Stimulated activated CD8-positive, alpha-beta memory T cell treated with anti-CD3 and anti-CD28 coated beads, Interleukin-7, amount 100 ng/mL, for 24 hours (primary cell): Measurements from ENCODE around the gene EVC.

Source experiments
- DNase-seq: peaks from one replicate; pipeline ENCODE4 v3.0.0-alpha.2; 2020; ENCODE audit warnings: low read depth

EVC gene

GRCh38 chr4:5710961-5711478, at the start of gene EVC:
Gene EVC, plus strand, starts transcription at chr4:5711201. Its CDS starts 180 bp downstream, at chr4:5711381.
- DNase-seq: no peak

DNA sequence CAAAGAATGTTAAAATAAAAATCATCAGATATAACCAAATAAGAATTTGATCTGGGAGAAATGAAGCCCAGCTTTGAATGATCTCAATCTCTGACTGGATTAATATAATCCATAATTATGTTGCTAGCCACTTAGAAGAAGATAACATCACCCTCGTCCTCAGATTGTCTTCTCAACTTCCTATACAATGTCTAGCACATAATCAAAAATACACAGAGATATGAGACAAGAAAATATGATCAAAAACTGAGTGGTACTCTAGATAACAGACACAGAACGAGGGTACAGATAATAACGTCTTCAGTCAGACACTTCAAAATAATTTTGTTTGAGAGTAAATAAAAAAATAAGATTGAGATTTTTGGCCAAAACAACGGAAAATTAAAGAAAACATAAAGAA, 49.8 kb upstream of the EVC start:
- DNase-seq: no peak

DNA sequence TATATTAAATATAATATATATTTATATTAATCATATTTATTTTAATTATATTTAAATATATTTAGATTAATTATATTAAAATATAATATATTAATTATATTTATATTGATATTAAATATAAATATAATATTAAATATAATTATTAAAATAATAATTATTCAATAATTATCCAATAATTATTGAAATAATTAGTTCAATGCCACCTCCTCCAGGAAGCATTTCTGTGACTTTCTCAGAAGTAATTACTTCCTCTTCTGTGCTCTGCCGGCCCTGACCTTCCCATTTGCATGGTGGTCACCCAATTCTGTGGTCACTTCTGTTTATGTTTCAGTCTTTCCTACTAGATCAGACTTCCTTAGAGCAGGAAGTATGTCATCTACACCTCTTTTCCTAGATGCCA, 48.4 kb upstream of the EVC start:
- DNase-seq: no peak

- no peak for DNase-seq
Observed at GRCh38 chr4:5664778-5665177, 46.2 kb upstream of the EVC start.

DNA sequence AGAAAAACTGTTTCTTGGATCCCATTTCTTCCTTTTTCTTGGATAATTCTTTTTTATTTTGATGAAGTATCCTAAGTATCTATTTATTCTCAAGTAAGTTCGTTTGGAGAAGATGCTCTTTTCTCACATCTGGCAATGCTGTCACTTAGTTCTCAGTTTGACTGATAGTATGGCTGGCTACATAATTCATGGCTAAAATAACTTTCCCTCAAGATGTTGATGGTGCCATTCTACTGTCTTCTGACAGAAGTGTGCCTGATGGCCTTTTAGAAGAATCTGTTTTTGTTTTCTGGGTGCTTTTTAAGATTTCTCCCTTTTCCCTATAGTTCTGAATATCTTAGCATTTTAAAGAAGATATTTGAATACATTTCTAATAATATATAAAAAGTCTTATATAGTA, 44.3 kb upstream of the EVC start:
- no peak for DNase-seq

DNA sequence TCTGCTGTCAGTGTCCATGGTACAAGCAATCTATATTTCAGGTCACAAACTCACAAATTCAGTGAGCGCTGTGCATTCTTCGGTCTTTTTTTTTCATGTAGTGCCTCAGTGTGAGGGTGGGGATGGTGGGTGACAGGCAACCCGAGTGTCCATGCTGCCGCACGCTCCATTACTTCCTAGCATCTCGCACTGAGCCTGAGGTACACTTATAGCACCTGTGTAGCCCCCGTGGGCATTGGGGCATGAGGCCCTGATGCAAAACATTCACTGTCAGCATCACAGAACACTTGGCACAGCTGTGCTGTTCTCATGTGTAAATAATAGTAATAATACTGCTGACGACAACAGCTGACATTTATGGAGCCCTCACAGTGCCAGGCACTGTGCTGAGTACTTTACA, 34.2 kb upstream of the EVC start:
- DNase-seq: no peak

GRCh38 chr4:5678977-5679376, 32.0 kb upstream of the EVC start:
- no peak for DNase-seq

GRCh38 chr4:5683566-5683965, 27.4 kb upstream of the EVC start:
- no peak for DNase-seq

DNA sequence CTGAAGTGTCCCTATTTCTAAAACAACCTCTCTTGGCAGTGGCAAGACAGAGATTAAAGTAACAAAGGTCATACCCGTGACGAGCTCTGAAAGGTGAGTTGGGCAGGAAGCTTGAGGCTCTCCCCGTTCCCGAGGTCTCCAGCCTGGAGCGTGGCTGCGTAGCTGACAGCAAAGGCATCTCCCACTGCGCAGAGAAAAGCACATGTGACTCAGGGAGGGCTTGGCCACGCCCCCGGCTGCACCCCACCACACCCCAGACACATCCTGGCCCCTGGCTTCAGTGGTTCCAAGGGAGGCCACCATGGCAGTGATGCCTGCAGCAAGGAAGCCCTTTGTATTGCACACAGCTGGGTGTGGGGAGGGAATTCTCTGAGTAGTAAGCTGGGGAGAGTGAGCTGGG, 25.7 kb upstream of the EVC start:
- no peak for DNase-seq

DNA sequence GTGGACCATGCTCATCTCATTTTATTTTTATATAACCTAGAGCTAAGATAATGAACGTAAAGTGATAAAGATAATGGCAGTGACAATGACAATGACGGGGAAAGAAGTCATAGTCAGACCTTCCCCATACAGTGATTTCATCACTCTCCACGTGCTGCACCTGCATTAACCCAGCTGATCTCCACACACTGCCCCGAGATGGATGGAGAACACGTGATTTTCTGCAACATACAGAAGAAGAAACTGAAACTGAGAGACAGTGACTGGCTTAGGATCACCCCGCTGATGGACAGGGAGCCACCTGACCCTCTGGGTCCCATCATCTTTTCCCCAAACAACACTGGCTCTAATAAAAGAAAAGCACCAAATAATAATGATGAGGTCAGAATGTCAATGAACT, 24.7 kb upstream of the EVC start:
- DNase-seq: no peak

- no peak for DNase-seq
Observed at GRCh38 chr4:5689065-5689464, 21.9 kb upstream of the EVC start.

- no peak for DNase-seq
Observed at GRCh38 chr4:5691491-5692132, 19.4 kb upstream of the EVC start.

GRCh38 chr4:5693871-5694270, 17.1 kb upstream of the EVC start:
- no peak for DNase-seq

GRCh38 chr4:5696341-5696740, 14.7 kb upstream of the EVC start:
- DNase-seq: no peak

GRCh38 chr4:5700459-5700858, 10.5 kb upstream of the EVC start:
- DNase-seq: no peak

DNA sequence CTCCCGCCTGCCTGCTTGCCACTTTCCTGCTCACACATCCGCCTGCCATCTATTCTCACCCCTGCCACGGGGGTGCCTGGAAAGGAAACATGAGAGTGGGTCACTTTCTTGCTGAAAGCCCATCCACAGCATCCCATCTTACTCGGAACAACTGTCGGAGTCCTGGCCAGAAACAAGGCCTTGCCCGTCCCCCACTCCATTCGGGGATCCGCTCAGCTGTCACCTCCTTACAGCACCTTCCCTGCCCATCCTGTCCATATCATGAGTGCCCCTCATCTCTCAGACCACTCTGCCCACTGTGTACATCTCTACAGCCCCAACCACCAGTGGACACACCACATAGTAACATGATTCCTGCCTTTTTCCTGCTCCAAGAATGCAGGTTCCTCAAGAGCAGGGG, 9.0 kb upstream of the EVC start:
- DNase-seq: no peak

- DNase-seq: no peak
Observed at GRCh38 chr4:5703831-5704230, 7.2 kb upstream of the EVC start.

- DNase-seq: no peak
Observed at GRCh38 chr4:5704276-5704675, 6.7 kb upstream of the EVC start.

GRCh38 chr4:5705647-5706320, 5.2 kb upstream of the EVC start:
- no peak for DNase-seq

DNA sequence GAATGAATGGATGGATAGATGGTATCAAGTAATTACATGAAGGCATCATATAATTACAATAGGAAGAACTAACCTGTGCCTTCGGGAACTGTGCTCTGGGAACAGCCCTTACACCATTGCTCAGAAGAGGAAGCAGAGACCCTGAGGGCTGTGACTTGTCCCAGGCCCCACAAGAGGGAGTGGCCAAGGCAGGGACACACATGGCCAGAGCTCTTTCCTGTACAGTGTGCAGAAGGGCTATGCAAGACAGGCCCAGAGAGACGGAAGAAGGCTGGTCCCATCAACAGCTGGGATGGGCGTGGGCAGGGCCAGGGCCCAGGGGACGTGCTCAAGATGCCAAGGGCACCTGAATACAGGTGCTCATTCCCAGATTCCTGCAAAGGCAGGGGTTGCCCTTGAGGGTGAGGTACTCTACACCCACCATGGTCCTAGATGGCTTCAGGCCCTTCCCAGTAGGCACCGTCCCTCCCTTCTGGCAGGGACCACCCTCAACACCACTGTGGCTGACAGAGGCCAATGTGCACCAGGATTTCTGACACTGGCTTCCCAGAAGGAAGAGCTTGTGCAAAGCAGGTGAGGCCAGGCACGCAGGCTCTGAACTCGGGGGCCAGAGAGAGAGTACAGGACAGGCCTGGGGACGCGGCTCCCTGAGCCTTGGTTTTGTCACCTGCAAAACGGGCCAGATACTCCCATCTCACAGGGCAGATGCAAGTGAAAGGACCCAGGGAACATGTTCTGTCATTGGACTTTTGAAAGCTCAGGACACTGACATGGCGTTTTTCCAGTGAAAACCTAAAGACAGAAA, 4.3 kb upstream of the EVC start:
- DNase-seq: no peak

DNA sequence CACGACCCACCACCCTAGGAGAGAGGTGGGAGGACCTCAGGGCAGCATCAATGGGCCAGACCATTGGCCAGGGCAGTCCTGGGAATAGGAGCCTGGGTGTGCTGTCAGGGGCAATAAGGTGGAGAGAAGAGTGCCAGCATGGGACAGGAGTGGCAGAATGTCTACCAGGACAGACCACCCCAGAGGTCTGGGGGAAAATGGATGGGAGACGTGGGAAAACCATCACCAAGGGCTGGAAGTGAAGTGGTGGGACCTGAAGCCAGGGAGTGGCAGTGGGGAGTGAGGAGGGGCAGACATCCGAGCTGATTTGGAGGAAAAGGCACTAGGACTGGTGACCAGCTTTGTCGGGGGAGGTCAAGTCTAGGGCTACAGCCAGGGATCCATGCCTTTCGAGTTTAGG, 3.6 kb upstream of the EVC start:
- no peak for DNase-seq

- DNase-seq: no peak
Observed at GRCh38 chr4:5707778-5708448, 3.1 kb upstream of the EVC start.
